HPDE6-E6E7 (cell line): ENCODE results near the gene TRIM17.
"Not testable (repeated sequence)": the region's sequence is repeated elsewhere in the genome, so short reads cannot be mapped to it uniquely, and the experiment has no call there.

Source experiments
- DNase-seq: peaks from one replicate; pipeline ENCODE4 v3.0.0; 2011; ENCODE audit warnings: missing footprints; ENCODE audit errors: extremely low spot score

Gene TRIM17

DNA sequence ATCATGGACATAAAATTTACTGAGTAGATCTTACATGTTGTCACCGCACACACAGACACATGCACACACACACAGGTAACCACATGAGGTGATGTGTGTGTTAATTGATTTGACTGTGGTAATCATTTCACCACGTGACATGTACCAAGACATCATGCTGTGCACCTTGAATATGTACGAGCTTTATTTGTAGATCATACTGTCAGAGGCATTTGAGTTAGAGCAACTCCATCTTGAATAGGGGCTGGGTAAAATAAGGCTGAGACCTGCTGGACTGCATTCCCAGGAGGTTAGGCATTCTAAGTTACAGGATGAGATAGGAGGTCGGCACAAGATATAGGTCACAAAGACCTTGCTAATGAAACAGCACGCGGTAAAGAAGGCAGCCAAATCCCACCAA lies 31.7 kb upstream of the TRIM17 start:
- DNase-seq = no peak

DNA sequence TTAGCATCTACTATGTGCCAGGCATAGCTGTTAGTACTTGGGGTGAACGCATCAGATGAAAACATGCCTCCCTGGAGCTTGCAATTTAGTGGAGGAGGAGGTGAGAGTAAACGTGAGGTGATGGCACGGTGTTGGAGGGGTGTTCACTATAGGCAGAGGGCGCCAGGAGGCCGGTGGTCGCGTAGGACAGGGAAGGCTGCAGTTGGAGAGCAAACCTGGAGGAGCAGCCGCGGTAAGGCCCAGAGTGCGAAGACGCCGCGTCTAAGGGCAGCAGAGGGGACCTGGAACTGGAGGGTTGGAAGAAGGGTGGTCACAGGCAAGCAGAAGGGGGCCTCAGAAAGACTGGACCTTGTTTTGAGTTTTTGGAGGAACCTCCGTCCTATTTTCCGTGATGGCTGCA lies 30.2 kb upstream of the TRIM17 start:
- no peak for DNase-seq

DNA sequence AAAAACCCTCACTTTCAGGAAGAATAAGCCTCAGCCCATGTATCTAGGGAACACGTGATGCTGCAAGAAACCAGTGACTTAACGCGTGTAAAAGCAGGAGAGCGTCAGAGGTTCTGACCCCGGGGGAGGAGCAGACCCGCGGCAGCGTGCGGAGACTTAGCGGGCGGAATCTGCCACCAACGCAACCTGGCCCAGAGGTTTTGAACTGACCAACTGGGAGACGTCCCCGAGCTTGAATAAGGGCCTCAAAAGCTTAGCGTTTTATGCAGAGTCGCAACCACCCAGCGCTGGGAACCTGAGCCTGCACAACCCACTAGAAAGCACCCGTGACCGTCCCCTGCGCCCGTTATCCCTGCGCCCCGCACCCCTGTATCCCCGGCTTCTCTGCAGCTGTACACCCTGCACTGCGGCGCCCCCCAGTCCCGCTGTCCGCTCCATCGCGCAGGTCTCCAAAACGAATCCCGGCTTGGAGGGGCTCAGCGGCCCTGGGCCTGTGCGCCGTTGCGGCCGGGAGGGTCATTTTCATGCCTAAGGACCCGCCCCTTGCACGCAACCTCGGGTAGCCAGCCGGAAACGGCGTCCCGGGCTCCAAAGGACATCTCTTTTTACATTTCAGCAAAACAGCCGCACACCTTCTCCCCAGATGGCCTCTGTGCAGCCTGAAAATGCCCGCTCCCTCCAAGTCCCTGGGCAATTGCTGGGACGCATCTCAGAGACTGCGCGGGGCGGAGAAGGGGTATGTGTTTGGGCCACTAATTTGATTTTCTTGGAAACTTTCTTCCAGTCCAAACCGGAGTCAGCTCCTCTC lies 29.4 kb upstream of the TRIM17 start:
- DNase-seq = peak; percentile 34

DNA sequence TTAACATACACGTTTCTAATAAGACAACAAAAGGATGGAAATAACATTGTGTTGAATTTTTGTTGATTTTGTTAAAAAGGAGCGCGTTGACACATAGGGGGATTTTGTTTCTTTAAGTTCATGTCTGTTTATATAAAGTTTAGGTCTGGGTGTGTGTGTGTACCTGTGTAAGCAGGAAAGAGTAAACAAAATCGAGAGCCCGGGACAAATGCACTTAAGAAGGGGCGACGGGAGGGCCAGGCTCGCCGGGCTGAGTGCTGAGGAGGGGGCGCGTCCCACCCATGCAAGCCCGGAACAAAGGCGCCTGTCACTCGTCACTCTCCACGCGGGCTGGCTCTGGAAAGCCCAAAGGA lies 28.8 kb upstream of the TRIM17 start:
- DNase-seq = no peak

DNA sequence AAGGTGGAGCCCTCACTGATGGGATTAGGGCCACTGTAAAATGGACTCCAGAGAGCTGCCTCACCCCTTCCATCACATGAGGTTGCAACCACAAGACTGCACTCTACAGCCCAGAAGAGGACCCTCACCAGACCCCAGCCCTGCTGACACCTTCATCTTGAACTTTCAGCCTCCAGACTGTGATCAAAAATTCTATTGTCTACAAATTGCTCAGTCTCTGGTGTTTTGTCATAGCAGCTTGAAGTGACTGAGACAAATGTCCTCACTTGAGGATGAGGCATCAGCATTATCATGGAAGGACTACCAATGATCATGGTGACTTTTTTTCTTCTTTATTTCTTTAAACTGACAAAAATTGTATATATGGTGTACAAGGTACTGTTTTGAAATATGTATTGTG lies 26.7 kb upstream of the TRIM17 start:
- DNase-seq = no peak

DNA sequence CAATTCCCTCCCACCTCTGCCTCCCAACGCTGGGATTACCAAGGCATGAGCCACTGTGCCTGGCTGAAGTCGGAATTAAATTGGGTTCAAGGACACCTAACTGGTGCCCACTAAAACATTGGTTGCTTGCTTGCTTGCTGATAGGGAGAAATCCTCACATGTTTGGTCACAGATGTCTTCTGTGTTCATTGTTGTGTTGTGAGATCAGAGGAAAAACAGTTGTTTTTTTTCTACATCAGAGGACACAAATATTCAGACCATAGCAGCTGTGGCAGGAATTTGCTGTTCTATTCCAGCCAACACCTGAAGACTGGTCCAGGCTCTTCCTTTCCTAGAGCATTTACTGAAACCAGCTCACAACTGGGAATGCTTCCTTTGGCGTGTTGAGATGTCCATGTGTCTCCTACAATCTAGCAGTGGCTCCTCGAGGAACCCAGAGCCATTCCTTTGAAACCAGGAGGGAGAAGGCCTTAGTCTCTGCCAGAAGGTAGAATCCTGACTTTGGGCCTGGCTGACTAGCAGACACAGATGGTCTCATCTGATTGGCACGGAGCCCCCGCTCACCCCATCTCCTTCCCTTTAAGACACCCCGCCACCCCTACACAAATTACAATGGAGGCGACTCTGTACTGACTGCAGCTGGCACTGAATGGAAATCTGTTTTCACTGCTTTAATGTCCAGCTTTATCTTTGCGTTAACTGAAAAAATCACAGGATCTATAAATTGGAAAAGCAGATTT lies 24.3 kb upstream of the TRIM17 start:
- DNase-seq = no peak

DNA sequence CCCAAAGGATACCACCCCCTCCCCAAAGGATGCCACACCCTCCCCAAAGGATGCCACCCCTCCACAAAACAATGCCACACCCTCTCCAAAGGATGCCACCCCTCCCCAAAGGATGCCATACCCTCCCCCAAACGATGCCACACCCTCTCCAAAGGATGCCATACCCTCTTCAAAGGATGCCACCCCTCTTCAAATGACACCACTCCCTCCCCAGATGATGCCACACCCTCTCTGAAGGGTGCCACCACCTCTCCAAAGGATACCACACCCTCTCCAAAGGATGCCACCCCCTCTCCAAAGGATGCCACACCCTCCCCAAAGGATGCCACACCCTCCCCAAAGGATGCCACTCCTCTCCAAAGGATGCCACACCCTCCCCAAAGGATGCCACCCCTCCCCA lies 21.6 kb upstream of the TRIM17 start:
- DNase-seq = no peak

DNA sequence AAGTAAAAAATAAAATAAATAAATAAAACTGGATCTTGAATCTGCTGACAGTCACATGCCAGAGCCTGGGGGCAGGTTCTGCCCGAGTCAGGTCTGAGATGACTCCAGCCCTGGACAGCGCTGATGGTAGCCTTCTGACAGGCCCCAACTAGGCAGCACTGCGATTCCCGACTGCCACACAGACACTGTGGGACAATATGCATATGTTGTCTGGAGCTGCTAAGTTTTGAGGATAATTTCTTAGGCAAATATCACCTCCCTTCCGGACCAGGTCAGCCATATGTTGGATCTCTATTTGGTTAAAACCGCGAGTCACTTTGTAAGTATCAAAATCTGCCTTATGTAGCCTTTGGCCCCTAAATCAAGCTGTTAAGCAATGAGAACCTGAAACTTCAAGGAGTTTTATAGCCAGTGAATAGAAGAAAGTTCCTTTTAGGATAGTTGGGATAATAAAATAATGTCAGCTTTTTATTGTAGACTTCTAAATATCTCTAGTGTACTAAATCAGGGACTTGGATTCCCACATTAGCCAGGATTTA lies 20.8 kb upstream of the TRIM17 start:
- no peak for DNase-seq

DNA sequence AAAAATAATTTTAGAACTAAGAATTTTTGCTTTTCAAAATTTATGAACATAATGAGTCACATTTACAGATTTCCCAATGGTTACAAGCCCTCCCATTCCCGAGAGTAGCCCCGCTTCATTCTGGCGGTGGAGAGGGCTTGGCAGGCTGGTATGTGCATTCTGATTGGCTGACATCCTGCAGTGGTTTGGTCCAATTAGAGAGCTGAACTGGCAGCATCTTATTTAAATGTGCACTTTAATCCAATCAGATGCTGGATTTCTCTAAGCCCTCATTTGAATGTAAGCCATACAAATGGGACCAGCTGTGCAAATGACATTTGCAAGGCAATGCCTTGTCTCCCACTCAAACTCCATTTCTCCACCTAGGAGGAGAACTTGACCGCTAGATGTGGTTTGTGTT lies 18.0 kb upstream of the TRIM17 start:
- DNase-seq = no peak

DNA sequence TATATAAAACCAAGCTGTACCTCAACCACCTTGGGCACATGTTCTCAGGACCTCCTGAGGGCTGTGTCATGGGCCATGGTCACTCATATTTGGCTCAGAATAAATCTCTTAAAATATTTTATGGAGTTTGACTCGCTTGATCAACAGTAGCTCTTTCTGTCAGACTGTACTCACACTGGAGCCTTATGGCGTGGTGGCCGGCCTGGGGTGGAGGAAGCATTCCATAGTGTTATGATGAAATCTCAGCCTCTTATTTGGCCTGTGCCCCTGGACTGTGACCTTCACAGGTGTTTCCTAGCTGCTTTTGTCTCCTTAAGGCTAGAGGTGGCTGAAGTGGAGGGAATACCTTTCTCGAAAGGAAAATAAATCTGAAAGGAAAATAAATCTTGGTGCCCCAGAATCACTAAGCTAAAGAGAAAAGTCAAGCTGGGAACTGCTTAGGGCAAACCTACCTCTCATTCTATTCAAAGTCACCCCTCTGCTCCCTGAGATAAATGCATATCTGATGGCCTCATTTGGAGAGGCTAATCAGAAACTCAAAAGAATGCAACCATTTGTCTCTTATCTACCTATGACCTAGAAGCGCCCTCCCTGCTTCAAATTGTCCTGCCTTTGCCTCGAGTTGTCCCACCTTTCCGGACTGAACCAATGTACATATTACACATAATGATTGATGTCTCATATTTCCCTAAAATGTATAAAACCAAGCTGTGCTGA lies 16.8 kb upstream of the TRIM17 start:
- not testable (repeated sequence) for DNase-seq

DNA sequence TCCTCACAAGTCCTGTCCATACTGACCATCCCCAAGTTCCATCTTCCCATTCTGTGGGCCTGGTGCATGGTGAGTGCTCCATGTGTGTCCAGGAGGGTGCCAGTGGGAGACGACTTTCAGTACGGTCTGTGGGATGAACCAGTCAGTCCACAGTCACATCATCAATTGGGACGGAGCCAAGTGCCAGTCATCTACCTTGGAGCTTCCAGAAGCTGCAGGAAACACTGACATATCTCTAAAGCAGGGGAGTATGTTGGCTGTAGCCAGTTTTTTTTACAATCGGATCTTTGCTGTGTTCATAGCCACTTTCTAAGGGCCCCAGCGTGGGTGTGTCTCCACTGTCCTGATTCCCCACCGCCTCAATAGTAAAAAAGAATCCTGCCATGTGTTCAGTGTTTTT lies 13.6 kb upstream of the TRIM17 start:
- no peak for DNase-seq

DNA sequence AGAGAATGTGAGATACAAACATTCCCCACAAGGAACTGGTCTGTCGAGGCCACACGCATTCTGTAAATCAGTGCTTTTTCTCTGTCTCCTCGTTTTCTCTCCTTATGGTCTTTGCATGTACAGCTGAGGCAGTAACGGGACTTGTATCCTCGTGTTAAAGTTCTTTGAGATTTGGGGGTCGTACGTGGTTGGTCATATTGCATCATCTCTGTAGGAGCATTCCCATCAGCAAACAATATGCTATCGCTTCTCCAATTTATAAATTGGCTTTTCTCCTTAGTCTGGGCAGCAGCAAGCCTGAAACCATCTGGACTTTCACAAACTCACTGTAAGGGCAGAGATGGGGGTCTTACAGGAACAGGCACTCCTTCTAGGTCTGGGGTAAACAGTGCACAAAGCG lies 13.0 kb upstream of the TRIM17 start:
- DNase-seq = no peak

DNA sequence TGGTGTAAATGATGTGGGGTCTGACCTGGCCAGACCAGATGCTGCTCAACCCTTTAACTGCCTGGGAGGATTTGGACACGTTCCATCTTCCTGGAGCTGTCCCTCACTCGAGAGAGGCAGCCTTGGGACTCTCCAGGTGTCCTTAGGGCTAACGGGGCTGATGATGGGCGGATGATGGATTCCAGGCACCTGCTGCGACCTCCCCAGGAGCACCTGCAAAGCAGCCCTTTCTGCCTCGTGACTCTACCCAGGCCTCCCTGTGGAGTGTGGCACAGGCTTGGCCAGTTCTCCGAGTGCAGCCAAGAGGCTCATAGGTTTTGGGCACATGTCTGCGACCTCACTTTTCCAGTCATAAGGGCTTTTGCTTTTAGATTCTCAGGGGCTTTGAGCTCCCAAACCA lies 12.3 kb upstream of the TRIM17 start:
- no peak for DNase-seq

DNA sequence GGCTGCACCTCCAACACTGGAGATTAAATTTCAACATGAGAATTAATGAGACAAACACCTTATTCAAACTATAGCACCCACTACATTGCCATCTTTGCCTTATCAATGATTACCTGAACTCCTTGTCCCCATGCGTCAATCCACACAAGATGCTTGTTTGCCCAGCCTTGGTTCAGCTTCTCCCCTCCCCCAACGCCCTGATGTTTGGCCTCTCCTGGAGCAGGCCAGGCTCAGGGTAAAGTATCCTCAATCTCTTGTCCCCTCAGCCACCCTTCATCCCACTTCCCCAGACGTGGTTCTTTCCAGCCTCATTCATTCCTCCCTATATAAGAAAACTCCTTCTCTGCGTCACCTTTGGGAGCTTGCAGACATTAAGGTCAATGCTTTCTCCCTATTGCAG lies 11.8 kb upstream of the TRIM17 start:
- DNase-seq = no peak

DNA sequence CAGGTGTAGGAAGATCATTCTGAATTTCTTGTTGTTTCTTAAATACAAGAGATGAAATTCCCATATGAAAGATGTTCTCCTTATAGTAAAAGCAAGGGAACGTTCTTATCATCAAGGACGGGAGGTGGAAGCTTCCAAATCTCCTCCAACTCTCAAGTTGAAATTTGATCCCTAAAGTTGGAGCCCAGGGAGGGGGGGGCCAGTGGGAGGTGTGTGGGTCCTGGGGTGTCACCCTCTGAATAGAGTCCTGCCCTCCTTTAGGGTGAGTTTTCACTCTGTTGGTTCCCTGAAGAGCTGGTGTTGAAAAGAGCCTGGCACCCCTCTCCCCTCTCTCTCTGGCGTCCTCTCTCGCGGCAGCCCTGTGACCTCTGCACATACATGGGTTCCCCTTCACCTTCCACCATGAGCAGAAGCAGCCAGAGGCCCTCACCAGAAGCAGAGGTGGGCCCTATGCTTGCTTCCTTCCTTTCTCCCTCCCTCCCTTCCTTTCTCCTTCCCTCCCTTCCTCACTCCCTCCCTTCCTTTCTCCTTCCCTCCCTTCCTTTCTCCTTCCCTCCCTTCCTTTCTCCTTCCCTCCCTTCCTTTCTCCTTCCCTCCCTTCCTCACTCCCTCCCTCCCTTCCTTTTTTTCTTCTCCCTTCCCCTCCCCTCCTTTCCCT lies 10.0 kb upstream of the TRIM17 start:
- no peak for DNase-seq

DNA sequence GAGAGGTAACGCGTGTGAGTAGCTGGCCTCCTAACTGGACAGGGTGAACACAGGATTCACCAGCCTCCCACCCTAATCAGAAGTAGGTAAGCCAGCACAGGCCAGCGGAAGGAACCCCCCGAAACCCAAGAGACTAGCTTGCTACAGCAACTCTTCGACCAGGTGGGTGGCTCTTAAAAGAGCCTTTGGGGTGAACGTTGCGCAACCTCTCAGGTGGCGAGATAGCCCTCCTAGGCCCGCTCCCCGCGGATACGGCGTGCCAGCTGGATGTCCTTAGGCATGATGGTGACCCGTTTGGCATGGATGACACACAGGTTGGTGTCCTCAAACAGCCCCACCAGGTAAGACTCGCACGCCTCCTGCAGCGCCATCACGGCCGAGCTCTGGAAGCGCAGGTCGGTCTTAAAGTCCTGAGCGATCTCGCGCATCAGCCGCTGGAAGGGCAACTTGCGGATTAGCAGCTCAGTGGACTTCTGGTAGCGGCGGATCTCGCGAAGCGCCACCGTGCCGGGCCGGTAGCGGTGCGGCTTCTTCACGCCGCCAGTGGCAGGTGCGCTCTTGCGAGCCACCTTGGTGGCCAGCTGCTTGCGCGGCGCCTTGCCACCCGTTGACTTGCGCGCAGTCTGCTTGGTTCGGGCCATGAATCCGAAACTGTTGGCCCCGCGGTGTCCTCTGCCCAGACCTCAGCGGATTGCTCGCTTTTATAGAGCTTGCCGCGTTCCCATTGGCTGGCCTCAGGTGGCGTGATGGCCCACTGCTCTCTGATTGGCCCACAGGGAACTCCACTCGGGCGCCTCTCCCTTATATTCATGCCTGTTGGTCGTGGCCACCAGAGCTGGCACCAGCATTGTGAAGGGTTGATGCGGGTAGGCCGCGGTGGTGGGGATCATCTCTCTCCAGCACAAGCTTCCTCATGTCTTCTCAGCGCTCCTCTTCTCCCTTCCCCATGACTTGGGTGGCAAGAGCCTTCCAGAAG lies 8.3 kb upstream of the TRIM17 start:
- DNase-seq = no peak

DNA sequence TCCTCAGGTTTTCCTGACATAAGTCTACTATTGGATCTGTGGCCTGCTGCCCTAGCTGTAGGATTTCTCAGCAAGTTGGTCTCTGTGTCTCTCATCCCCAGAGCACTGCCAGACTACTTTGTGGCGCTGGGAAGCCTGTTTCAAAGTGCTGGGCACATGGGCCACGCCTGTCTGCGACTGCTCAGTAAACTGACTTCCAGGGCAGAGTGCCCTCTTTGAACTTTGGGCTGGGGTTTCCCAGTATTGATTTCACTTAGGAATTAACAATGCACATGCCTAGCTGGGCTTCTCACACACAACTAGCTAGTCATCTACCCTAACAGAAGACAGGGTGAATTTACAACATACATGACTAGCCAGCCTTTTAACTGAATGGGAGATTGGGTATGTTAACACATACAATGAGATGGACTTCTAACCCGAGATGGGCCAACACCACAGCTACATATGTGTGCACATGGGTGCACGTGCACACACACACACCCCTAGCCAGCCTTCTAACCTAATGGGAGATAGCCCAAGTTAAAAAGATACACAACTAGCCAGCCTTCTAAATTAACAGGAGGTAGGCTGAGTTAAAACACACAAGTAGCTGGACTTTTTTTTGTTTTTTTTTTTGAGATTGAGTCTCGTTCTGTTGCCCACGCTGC lies 6.9 kb upstream of the TRIM17 start:
- DNase-seq = no peak

DNA sequence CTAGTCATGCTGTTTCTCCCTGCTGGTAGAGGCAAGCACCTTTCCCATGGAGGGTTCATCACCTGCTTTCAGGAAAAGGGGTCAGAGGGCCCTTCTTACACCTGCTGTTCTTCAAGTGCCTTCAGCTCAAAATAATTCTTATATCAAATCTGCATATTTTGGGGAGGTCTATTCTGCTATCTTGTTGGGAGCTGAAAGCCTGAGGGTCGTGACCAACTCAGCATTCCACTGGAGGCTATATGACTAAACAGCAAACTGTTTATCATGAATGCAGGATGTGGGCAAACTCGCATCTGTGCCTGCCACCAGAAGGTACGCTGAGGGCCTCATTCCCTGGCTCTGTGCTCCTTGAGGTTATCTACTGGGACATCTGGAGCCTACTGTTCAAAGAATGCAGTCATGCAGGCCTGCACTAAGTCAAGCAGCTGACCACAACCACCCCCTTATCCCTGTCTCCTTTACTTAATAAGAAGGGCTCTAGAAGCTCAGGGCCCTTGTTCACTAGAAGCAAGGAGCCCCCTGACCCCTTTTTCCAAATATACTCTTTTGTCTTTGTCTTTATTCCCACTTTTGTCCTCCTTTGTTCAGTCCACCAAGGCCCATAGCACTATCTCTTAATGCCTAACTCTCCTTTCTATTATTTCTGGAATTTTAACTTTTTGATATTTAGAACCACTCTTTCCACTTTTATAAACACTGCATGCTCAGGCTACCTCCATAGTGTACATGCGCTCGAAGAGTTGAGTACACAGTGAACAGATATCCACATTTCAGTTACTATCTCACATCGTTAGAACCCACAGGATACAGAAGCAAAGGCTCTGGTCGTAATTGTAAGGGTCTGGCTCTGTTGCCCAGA lies 4.5 kb upstream of the TRIM17 start:
- DNase-seq = no peak

DNA sequence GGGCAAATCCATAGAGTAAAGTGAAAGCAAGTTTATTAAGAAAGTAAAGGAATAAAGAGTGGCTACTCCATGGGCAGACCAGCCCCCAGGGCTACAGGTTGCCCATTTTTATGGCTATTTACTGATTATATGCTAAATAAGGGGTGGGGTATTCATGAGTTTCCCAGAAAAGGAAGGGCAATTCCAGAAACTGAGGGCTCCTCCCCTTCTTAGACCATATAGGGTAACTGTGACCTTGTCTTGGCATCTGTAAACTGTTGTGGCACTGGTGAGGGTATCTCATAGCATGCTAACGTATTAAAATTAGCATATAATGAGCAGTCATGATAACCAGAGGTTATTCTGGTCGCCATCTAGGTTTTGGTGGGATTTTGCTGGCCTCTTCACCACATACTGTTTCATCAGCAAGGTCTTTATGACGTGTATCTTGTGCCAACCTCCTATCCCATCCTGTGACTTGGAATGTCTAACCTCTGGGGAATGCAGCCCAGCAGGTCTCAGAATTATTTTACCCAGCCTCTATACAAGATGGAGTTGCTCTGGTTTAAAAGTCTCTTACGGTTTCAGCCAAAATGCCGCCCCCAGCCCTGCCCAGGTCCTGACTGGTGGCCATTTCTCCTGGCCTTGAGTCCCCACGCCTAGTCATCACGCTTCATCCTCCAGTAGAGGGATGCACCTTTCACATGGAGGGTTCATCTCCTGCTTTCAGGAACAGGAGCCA lies 982 bp upstream of the TRIM17 start:
- DNase-seq = no peak
